GM21576 (cell line): ENCODE results near the gene CAPS.
"Not testable (repeated sequence)": the region's sequence is repeated elsewhere in the genome, so short reads cannot be mapped to it uniquely, and the experiment has no call there.

Source experiments
- ATAC-seq: cut with Tn5 transposase; IDR thresholded peaks from one replicate; pipeline ENCODE4 v1.9.1; 2021; ENCODE audit warnings: mild to moderate bottlenecking, moderate library complexity; ENCODE audit not compliant: unreplicated experiment

The CAPS gene

GRCh38 chr19:5954293-5954692 is 40.2 kb downstream of the CAPS start:
- no peak for ATAC-seq

GRCh38 chr19:5955636-5955935 is 41.5 kb downstream of the CAPS start:
- no peak for ATAC-seq

DNA sequence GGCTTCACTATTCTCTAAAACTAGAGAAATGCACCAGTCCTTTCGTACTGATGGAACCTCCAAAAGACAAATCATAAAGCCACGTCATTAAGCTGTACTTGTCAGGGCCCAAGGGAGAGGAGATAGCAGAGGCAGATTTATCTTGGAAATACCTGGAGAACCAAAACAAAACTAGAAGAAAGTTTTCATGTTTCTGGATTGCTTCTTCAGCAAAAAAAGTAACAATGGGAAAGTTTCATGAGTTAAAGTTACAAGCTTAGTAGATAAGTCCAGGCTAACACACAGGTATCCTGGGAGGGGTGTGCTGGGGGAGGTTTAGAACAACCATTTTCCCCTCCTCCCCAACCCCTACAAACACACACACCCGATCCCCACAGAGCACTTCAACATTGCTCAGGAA is 42.3 kb downstream of the CAPS start:
- ATAC-seq = no peak

DNA sequence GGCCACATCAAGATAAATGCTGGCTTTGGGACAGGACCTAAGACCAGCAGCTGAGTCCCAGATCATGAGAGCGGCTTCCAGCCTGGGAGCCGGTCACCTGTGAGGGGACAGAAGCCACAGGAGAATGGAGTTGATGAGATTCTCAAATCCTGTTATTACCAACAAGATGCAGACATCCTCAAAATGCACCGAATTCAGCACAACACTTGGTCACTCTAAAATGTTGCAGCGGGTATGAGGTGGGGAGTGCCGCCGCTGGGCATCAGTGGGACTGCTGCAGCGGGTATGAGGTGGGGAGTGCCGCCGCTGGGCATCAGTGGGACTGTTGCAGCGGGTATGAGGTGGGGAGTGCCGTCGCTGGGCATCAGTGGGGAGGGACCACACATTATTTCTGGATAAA is 42.7 kb downstream of the CAPS start:
- ATAC-seq = no peak

DNA sequence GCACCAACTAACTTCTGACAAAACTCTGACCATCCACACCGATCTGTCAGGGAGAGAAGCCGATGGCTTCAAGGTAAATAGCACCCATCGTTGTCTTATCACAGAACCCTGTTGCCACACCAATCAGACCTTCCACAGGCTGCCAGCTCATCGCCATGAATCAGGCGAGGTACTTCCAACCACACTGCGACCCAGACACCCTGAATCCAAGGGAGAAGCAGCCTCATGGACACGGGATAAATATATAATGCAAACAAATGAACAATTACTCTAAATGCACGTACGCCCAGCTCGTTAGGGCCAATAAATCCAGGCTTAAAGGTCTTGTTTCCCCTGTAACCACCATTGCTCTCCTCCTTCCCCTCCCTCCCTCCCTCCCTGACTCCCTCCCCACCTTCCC is 43.1 kb downstream of the CAPS start:
- ATAC-seq = no peak

- no peak for ATAC-seq
Observed at GRCh38 chr19:5958074-5958850, 44.2 kb downstream of the CAPS start.

- ATAC-seq = no peak
Observed at GRCh38 chr19:5958851-5959122, 44.7 kb downstream of the CAPS start.

- no peak for ATAC-seq
Observed at GRCh38 chr19:5959260-5960004, 45.4 kb downstream of the CAPS start.

- no peak for ATAC-seq
Observed at GRCh38 chr19:5960005-5961001, 46.2 kb downstream of the CAPS start.

GRCh38 chr19:5961641-5961968 is 47.6 kb downstream of the CAPS start:
- not testable (repeated sequence) for ATAC-seq

GRCh38 chr19:5961969-5962945 is 48.2 kb downstream of the CAPS start:
- ATAC-seq = no peak

- not testable (repeated sequence) for ATAC-seq
Observed at GRCh38 chr19:5963259-5963658, 49.2 kb downstream of the CAPS start.

DNA sequence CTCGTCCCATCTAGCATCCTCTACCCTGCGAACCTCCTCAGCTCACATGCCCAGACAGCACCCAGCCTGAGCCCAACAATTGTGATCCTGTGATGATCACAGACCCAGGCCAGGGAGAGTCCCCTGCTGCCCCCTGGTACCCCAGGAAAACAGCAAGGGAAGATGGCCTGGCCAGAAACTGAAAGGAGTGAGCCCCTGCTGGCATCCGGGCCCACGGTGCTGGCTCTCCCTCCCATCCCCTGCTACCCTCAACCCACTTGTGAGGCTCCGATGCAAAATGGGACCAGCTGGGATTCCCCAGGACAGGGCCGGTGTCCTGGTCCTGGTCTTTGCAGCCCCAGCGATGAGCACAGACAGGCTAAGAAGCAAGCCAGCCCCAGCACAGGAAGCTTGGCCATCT is 49.8 kb downstream of the CAPS start:
- ATAC-seq = no peak

DNA sequence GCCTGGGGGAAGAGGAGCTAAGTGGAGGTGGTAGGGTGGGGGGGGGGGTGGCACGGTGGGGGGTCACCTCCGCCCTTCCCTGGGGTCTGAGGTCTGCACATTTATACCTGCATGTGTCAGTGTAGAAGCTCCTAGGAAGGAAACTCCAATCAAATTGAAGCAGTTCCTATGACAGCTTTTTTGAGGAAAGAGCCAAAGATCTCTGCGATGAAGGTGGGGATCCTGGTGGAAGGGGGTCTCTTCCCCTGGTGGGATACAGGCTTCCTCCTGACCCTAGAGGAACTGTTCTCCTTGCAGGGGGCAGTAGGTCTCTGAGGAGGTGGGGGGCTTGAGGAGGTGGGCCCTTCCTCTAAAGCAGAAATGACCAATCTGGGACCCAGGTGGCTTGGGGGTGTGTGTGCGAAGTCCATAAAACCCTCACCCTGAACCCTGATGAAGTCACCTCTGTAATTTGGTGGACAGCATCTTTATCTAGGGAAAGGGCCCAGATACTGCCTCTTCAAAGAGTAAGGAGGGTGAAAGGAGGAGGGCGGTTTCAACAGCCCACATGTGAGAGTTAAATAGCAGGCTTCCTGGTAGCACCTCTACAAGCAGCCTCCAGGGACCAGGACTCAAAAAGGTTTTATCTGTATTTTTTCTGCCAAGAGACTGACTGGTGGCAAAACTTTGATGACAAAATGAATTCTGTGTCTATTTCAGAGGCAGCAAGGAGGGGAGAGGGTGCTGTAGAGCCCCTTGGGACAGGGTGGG is 50.9 kb downstream of the CAPS start:
- ATAC-seq = no peak
